Parathyroid adenoma (tissue), 2 donors: ENCODE results near the gene RTTN.

ENCODE experiments used
- H2AFZ ChIP-seq: fragments of 300-600 bp; sonication (generic); one replicate; pipeline ENCODE4 v1.7.0; 2017; ENCODE audit warnings: antibody characterized with exemption, mild to moderate bottlenecking
- H3K27ac ChIP-seq: fragments of 300-600 bp; sonication (generic); one replicate; pipeline ENCODE4 v1.7.0; 2017
- H3K27me3 ChIP-seq: fragments of 300-600 bp; sonication (generic); one replicate; pipeline ENCODE4 v1.7.0; 2017; ENCODE audit warnings: low read length; ENCODE audit not compliant: control insufficient read depth, insufficient read depth
- H3K36me3 ChIP-seq: fragments of 300-600 bp; sonication (generic); one replicate; pipeline ENCODE4 v1.7.0; 2017; ENCODE audit warnings: low read length; ENCODE audit not compliant: control insufficient read depth, insufficient read depth
- H3K4me1 ChIP-seq: fragments of 300-600 bp; sonication (generic); one replicate; pipeline ENCODE4 v1.7.0; 2017; ENCODE audit warnings: control low read depth
- H3K4me2 ChIP-seq: fragments of 300-600 bp; sonication (generic); one replicate; pipeline ENCODE4 v1.7.0; 2017; ENCODE audit warnings: low read length
- H3K4me3 ChIP-seq: fragments of 300-600 bp; sonication (generic); one replicate; pipeline ENCODE4 v1.7.0; 2017; ENCODE audit warnings: low read depth, low read length
- H3K79me2 ChIP-seq: fragments of 300-600 bp; sonication (generic); one replicate; pipeline ENCODE4 v1.7.0; 2017; ENCODE audit warnings: control low read depth
- H3K9ac ChIP-seq: fragments of 300-600 bp; sonication (generic); one replicate; pipeline ENCODE4 v1.7.0; 2017; ENCODE audit warnings: mild to moderate bottlenecking
- H3K9me3 ChIP-seq: fragments of 300-600 bp; sonication (generic); one replicate; pipeline ENCODE4 v1.7.0; 2017; ENCODE audit warnings: low read length; ENCODE audit not compliant: control insufficient read depth
- CTCF ChIP-seq: fragments of 300-600 bp; sonication (generic); IDR thresholded peaks from one replicate; pipeline ENCODE4 v1.7.0; 2017; ENCODE audit warnings: antibody characterized with exemption, mild to moderate bottlenecking
- donor health status: primary hyperparathyroidism.

RTTN gene

GRCh38 chr18:69985239-69985638 lies 220.2 kb downstream of the RTTN start:
- Histone ChIP-seq H3K9ac (no peak overlapping the region), H3K4me1 (peaks cover 11% of the 10 kb centered on the region), H3K27me3 (no peaks in the 10 kb centered on the region), H3K9me3 (no peaks in the 10 kb centered on the region), H3K79me2 (no peaks in the 10 kb centered on the region), H3K36me3 (no peaks in the 10 kb centered on the region), H3K4me3 (no peak overlapping the region), H3K4me2 (no peak overlapping the region), H3K27ac (no peak overlapping the region), H2AFZ (no peak overlapping the region)
- TF ChIP-seq CTCF, result no peak

GRCh38 chr18:69982417-69982816 lies 223.1 kb downstream of the RTTN start:
- H3K79me2 ChIP-seq, result no peaks in the 10 kb centered on the region
- no peaks in the 10 kb centered on the region for H3K36me3 ChIP-seq
- no peak overlapping the region for H3K27ac ChIP-seq
- no peaks in the 10 kb centered on the region for H3K9me3 ChIP-seq
- H3K4me3 ChIP-seq, result no peak overlapping the region
- no peak overlapping the region for H3K9ac ChIP-seq
- no peaks in the 10 kb centered on the region for H3K27me3 ChIP-seq
- no peak for TF ChIP-seq CTCF
- no peak overlapping the region for H2AFZ ChIP-seq
- peaks cover 13% of the 10 kb centered on the region for H3K4me1 ChIP-seq
- H3K4me2 ChIP-seq, result no peak overlapping the region

GRCh38 chr18:69981948-69982347 lies 223.5 kb downstream of the RTTN start:
- Histone ChIP-seq H2AFZ (no peak overlapping the region), H3K4me1 (peaks cover 13% of the 10 kb centered on the region), H3K9ac (no peak overlapping the region), H3K27me3 (no peaks in the 10 kb centered on the region), H3K27ac (no peak overlapping the region), H3K79me2 (no peaks in the 10 kb centered on the region), H3K4me2 (no peak overlapping the region), H3K9me3 (no peaks in the 10 kb centered on the region), H3K4me3 (no peak overlapping the region), H3K36me3 (no peaks in the 10 kb centered on the region)
- TF ChIP-seq CTCF, result no peak

GRCh38 chr18:69980982-69981804 lies 224.3 kb downstream of the RTTN start:
- Histone ChIP-seq H3K36me3 (no peaks in the 10 kb centered on the region), H3K27ac (no peak overlapping the region), H3K27me3 (no peaks in the 10 kb centered on the region), H2AFZ (no peak overlapping the region), H3K9ac (no peak overlapping the region), H3K4me2 (no peak overlapping the region), H3K79me2 (no peaks in the 10 kb centered on the region), H3K9me3 (no peaks in the 10 kb centered on the region), H3K4me3 (no peak overlapping the region), H3K4me1 (peaks cover 13% of the 10 kb centered on the region)
- TF ChIP-seq CTCF, result no peak

- Histone ChIP-seq H2AFZ (no peak overlapping the region), H3K4me3 (no peak overlapping the region), H3K9ac (no peak overlapping the region), H3K4me1 (peaks cover 13% of the 10 kb centered on the region), H3K27ac (no peak overlapping the region), H3K36me3 (no peaks in the 10 kb centered on the region), H3K79me2 (no peaks in the 10 kb centered on the region), H3K9me3 (no peaks in the 10 kb centered on the region), H3K4me2 (no peak overlapping the region), H3K27me3 (no peaks in the 10 kb centered on the region)
- no peak for TF ChIP-seq CTCF
Measured at GRCh38 chr18:69980509-69980908, 225.0 kb downstream of the RTTN start.
